ENCODE results near the gene CNTNAP5.

GRCh38 chr2:124482044-124482443, 457.0 kb downstream of the CNTNAP5 start:
- TF ChIP-seq CTCF (IDR thresholded peaks at IDR 0.05) (no peak), ZFX (IDR thresholded peaks at IDR 0.05; ENCODE audit: borderline replicate concordance) (no peak)
